Endothelial cell of umbilical vein (primary cell): ENCODE data around the gene MARS1. TPM values are rescaled to one million over a fixed set of nuclear protein-coding genes. Genes with fewer than 3 reads are reported as not detected.
A peak's percentile ranks its signal among the peaks of the same experiment; 100 is the strongest.

Source experiments
- BruUV-seq: library from RNA; stranded (reverse); fragments of 400-500 nt; replicated peaks from 2 replicates; lab custom pipeline; 2021; lab: Mats Ljungman, UMichigan
- CTCF ChIA-PET: fragments of 300-600, 350-600 bp; sonication (Branson Sonifier 250); formaldehyde crosslinking; loops from one replicate; lab custom pipeline; 2021; ENCODE audit warnings: antibody characterized with exemption, inconsistent platforms; lab: Charles Lee
- POLR2A ChIA-PET: fragments of 300-600, 350-600 bp; sonication (Branson Sonifier 250); formaldehyde crosslinking; loops from one replicate; lab custom pipeline; 2021; ENCODE audit warnings: antibody characterized with exemption, inconsistent platforms; lab: Charles Lee
- DNase-seq: peaks from one replicate; pipeline ENCODE4 v3.0.0-alpha.2; 2011; ENCODE audit warnings: low read depth, low spot score
- FAIRE-seq: peaks from 2 replicates; lab custom pipeline; 2011; peaks lifted over from hg19 to GRCh38; lab: Jason Lieb, UNC
- H2AFZ ChIP-seq: 2 replicates; pipeline ENCODE4 v1.6.0; 2012; ENCODE audit warnings: low read depth, low read length, control low read depth, inconsistent platforms
- H3K27ac ChIP-seq: 2 replicates; pipeline ENCODE4 v1.5.1; 2011; ENCODE audit warnings: low read depth, mild to moderate bottlenecking, control low read depth, low read length, moderate library complexity; ENCODE audit not compliant: insufficient read depth
- H3K27me3 ChIP-seq, 2 experiments: 2 replicates each; pipeline versions ENCODE4 v1.6.0 to v1.6.1; 2011; ENCODE audit warnings: low read length in 2 of 2, mixed read lengths in 1 of 2; ENCODE audit not compliant: control insufficient read depth in 2 of 2, insufficient read depth in 2 of 2
- H3K36me3 ChIP-seq, 2 experiments: 2 replicates in 1 of 2; 3 replicates in 1 of 2; pipeline ENCODE4 v1.5.1; 2011; ENCODE audit warnings: low read length in 2 of 2, mild to moderate bottlenecking in 1 of 2, moderate library complexity in 1 of 2; ENCODE audit not compliant: control insufficient read depth in 2 of 2, insufficient read depth in 2 of 2; ENCODE audit errors: extremely low read depth in 1 of 2
- H3K4me1 ChIP-seq: 3 replicates; pipeline ENCODE4 v1.5.1; 2011; ENCODE audit warnings: mild to moderate bottlenecking, low read length; ENCODE audit not compliant: control insufficient read depth, insufficient read depth; ENCODE audit errors: extremely low read depth
- H3K4me2 ChIP-seq: 2 replicates; pipeline ENCODE4 v1.6.1; 2011; ENCODE audit warnings: low read length, control low read depth, mixed read lengths; ENCODE audit not compliant: insufficient read depth
- H3K4me3 ChIP-seq, 3 experiments: fragments of 200-600 bp in 1 of 3; sonication (generic), shearing (Covaris generic) in 1 of 3; replicated peaks in 1 of 3; 2 replicates each; pipeline ENCODE4 v1.5.1; 2011 to 2016; ENCODE audit warnings: control low read depth in 3 of 3, low read length in 3 of 3, mild to moderate bottlenecking in 2 of 3, inconsistent platforms in 1 of 3, low read depth in 1 of 3, moderate library complexity in 1 of 3; ENCODE audit not compliant: insufficient read depth in 1 of 3
- H3K79me2 ChIP-seq: 2 replicates; pipeline ENCODE4 v1.6.0; 2012; ENCODE audit warnings: low read length, inconsistent platforms; ENCODE audit not compliant: control insufficient read depth, insufficient read depth
- H3K9ac ChIP-seq: replicated peaks from 2 replicates; pipeline ENCODE3; 2011; ENCODE audit warnings: low read length, control low read depth; ENCODE audit not compliant: insufficient read depth; ENCODE audit errors: extremely low read depth
- H3K9me1 ChIP-seq: replicated peaks from 3 replicates; pipeline ENCODE4 v1.6.0; 2011; ENCODE audit warnings: mild to moderate bottlenecking, low read length; ENCODE audit not compliant: control insufficient read depth, insufficient read depth; ENCODE audit errors: extremely low read depth
- H3K9me3 ChIP-seq: replicated peaks from 2 replicates; pipeline ENCODE4 v1.5.1; 2012; ENCODE audit warnings: low read length, inconsistent platforms; ENCODE audit not compliant: control insufficient read depth, insufficient read depth
- H4K20me1 ChIP-seq: replicated peaks from 2 replicates; pipeline ENCODE3; 2011; ENCODE audit warnings: mild to moderate bottlenecking, low read length; ENCODE audit not compliant: control insufficient read depth, insufficient read depth; ENCODE audit errors: extremely low read depth
- CTCF ChIP-seq, 2 donors: IDR thresholded peaks; 1 replicate in 1 of 2; 2 replicates in 1 of 2; pipeline ENCODE4 v1.5.1; 2011; ENCODE audit warnings: low read length in 2 of 2, mild to moderate bottlenecking in 2 of 2, moderate library complexity in 2 of 2, control low read depth in 1 of 2, inconsistent platforms in 1 of 2, low read depth in 1 of 2; ENCODE audit not compliant: insufficient read depth in 1 of 2; ENCODE audit errors: extremely low read depth in 1 of 2
- EZH2 ChIP-seq: IDR thresholded peaks from 2 replicates; pipeline ENCODE4 v1.6.1; 2012; ENCODE audit warnings: borderline replicate concordance, low read depth, mild to moderate bottlenecking, moderate library complexity, low read length, inconsistent platforms; ENCODE audit not compliant: severe bottlenecking
- FOS ChIP-seq: IDR thresholded peaks from 2 replicates; pipeline ENCODE4 v1.6.1; 2011; ENCODE audit warnings: mild to moderate bottlenecking, low read length, moderate library complexity, borderline replicate concordance; ENCODE audit not compliant: insufficient read depth
- GATA2 ChIP-seq: IDR thresholded peaks from 2 replicates; pipeline ENCODE4 v1.7.0; 2011; ENCODE audit warnings: low read depth, mild to moderate bottlenecking, moderate library complexity, mixed read lengths, low read length; ENCODE audit not compliant: insufficient read length, insufficient read depth
- JUN ChIP-seq: IDR thresholded peaks from 2 replicates; pipeline ENCODE4 v1.6.1; 2011; ENCODE audit warnings: borderline replicate concordance, low read depth; ENCODE audit not compliant: insufficient read length, insufficient read depth
- MYC ChIP-seq: IDR thresholded peaks from one replicate; pipeline ENCODE4 v1.6.1; 2011; ENCODE audit warnings: mild to moderate bottlenecking, low read depth, low read length
- POLR2A ChIP-seq: IDR thresholded peaks from 2 replicates; pipeline ENCODE4 v1.6.1; 2012; ENCODE audit warnings: low read depth, mild to moderate bottlenecking, control low read depth, low read length
- POLR2AphosphoS5 ChIP-seq: IDR thresholded peaks from 2 replicates; pipeline ENCODE4 v1.6.1; 2012; ENCODE audit warnings: low read depth, mild to moderate bottlenecking, control low read depth, low read length, moderate library complexity; ENCODE audit not compliant: insufficient read depth
- dilution Hi-C: fragments of 300-500 bp; cut with MboI; formaldehyde crosslinking; loops from one replicate; pipeline ENCODE4 v1.15.0; 2019; ENCODE audit warnings: low sequenced_read_pairs; ENCODE audit not compliant: extremely low pct_ligation_motif_present
- intact Hi-C: fragments of 100-400 bp; cut with micrococcal nuclease; formaldehyde crosslinking; loops from one replicate; pipeline ENCODE4 v1.10.0; 2022
- polyA plus RNA-seq, 4 experiments: library from polyadenylated mRNA; depleted of rRNA in 3 of 4; stranded (reverse) in 3 of 4; unstranded in 1 of 4; fragments of >200 nt; gene quantifications; 2 replicates each; pipeline versions ENCODE4 v1.2.1 to v1.2.3, GENCODE V29; 2011 to 2012; ENCODE audit warnings: missing spikeins in 1 of 4
- total RNA-seq: library from RNA; stranded (reverse); gene quantifications from 2 replicates; pipeline ENCODE4 v1.2.3, GENCODE V29; 2021
- TF ChIP-seq, protein P1 (sequence below): IDR thresholded peaks from 2 replicates; pipeline ENCODE4 v1.6.1; 2011; ENCODE audit not compliant: insufficient read depth, insufficient read length

The MARS1 gene
- total and polyA plus RNA-seq, 2 donors (not counting 3 experiments of a cell fraction or from before 2014, with no cell fraction given): 118 to 212 TPM

- Histone ChIP-seq H3K36me3 (no peaks in the 10 kb centered on the region), H3K4me2 (no peak overlapping the region), H3K27me3 (no peaks in the 10 kb centered on the region), H3K4me1 (peaks cover 3% of the 10 kb centered on the region), H3K79me2 (no peaks in the 10 kb centered on the region), H3K9me3 (no peaks in the 10 kb centered on the region), H3K4me3 (no peak overlapping the region), H3K27ac (no peak overlapping the region), H2AFZ (peak overlapping the region; percentile 15), H3K9me1 (no peaks in the 10 kb centered on the region), H3K9ac (no peak overlapping the region), H4K20me1 (no peaks in the 10 kb centered on the region)
- CTCF ChIA-PET: interaction anchor here (0.6 to 7.9 kb wide), 40 partner anchors 9 to 239 kb away, joined by 3 to 394 read pairs (median 7); partner anchors contain the start of genes INHBC, SHMT2 and STAC3
- dilution Hi-C loops (no loop called here), intact Hi-C loops (loop anchor here (2.0 kb wide), 1 partner anchor 22 kb away; the partner anchor contains the start of gene R3HDM2)
- no peak for DNase-seq
- POLR2A ChIA-PET: interaction anchor here (1.3 kb wide), 1 partner anchor 145 kb away, joined by 6 read pairs; no protein-coding TSS in a partner anchor
- no peak for FAIRE-seq
- TF ChIP-seq GATA2: no peak
- no TSS peak for BruUV-seq
Observed at GRCh38 chr12:57452181-57452936, 35.5 kb upstream of the MARS1 start.

GRCh38 chr12:57452937-57453509, 34.8 kb upstream of the MARS1 start:
- DNase-seq (peak; percentile 75), FAIRE-seq (peak; percentile 83)
- Histone ChIP-seq H4K20me1 (no peaks in the 10 kb centered on the region), H3K9ac (no peak overlapping the region), H3K36me3 (no peaks in the 10 kb centered on the region), H3K9me3 (no peaks in the 10 kb centered on the region), H3K4me3 (no peak overlapping the region), H3K27ac (no peak overlapping the region), H3K4me1 (peaks cover 3% of the 10 kb centered on the region), H3K27me3 (no peaks in the 10 kb centered on the region), H3K4me2 (no peak overlapping the region), H3K79me2 (no peaks in the 10 kb centered on the region), H3K9me1 (no peaks in the 10 kb centered on the region), H2AFZ (no peak overlapping the region)
- ChIA-PET POLR2A (interaction anchor here (1.3 kb wide), 1 partner anchor 145 kb away, joined by 6 read pairs; no protein-coding TSS in a partner anchor), CTCF (interaction anchor here (0.6 to 7.9 kb wide), 39 partner anchors 10 to 240 kb away, joined by 3 to 394 read pairs (median 7); partner anchors contain the start of genes INHBC, SHMT2 and STAC3)
- dilution Hi-C loops (no loop called here), intact Hi-C loops (loop anchor here (1.0 to 2.0 kb wide), 4 partner anchors 22 to 240 kb away; partner anchors contain the start of gene R3HDM2)
- no TSS peak for BruUV-seq
- TF ChIP-seq POLR2AphosphoS5: no peak
- TF ChIP-seq POLR2A: no peak
- no peak for TF ChIP-seq EZH2
- TF ChIP-seq GATA2: no peak
- TF ChIP-seq FOS: no peak
- TF ChIP-seq MYC: no peak
- TF ChIP-seq JUN: no peak
- TF ChIP-seq, protein P1, sequence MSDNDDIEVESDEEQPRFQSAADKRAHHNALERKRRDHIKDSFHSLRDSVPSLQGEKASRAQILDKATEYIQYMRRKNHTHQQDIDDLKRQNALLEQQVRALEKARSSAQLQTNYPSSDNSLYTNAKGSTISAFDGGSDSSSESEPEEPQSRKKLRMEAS: peak; percentile 19
- peak; percentile 85 to 93 for TF ChIP-seq CTCF (IDR thresholded peaks at IDR 0.05; ENCODE audit: extremely low read depth in 1 of 2, insufficient read depth in 1 of 2, low read depth in 1 of 2, low read length in 2 of 2)
